HEK293 (cell line): ENCODE results near the gene ARL13A.

Experiments used
- CTCF ChIA-PET: fragments of 350-600 bp; formaldehyde crosslinking; extraction: SDS; loops from one replicate; lab custom pipeline; 2021; ENCODE audit warnings: antibody characterized with exemption; lab: Yijun Ruan, JAX
- POLR2A ChIA-PET: fragments of 300-600 bp; formaldehyde crosslinking; extraction: SDS; loops from one replicate; lab custom pipeline; 2020; ENCODE audit warnings: antibody characterized with exemption, inconsistent platforms; lab: Yijun Ruan, JAX
- H3K27ac ChIP-seq: fragments of 200-500 bp; sonication (Bioruptor generic); 2 replicates; pipeline ENCODE4 v1.5.1; 2014; ENCODE audit warnings: low read depth, low read length, control low read depth, inconsistent platforms; ENCODE audit errors: extremely low read depth
- H3K36me3 ChIP-seq, 2 experiments: fragments of 200-500 bp in 1 of 2; sonication (Bioruptor generic) in 1 of 2; 1 replicate in 1 of 2; 2 replicates in 1 of 2; pipeline ENCODE4 v1.5.1; 2014 to 2017; ENCODE audit warnings: inconsistent platforms in 2 of 2, low read length in 2 of 2; ENCODE audit not compliant: control insufficient read depth in 2 of 2, insufficient read depth in 1 of 2
- H3K4me1 ChIP-seq: fragments of 200-500 bp; sonication (Bioruptor generic); 2 replicates; pipeline ENCODE4 v1.5.1; 2014; ENCODE audit warnings: mild to moderate bottlenecking, low read length, inconsistent platforms; ENCODE audit not compliant: control insufficient read depth, insufficient read depth
- H3K4me3 ChIP-seq: 2 replicates; pipeline ENCODE4 v1.5.1; 2011; ENCODE audit warnings: low read depth, mild to moderate bottlenecking, control low read depth, low read length, moderate library complexity
- H3K9me3 ChIP-seq: fragments of 200-500 bp; sonication (Bioruptor generic); 2 replicates; pipeline ENCODE4 v1.5.1; 2014; ENCODE audit warnings: low read depth, low read length, inconsistent platforms; ENCODE audit not compliant: control insufficient read depth, insufficient read depth
- ELK4 ChIP-seq: IDR thresholded peaks from 2 replicates; pipeline ENCODE4 v1.6.1; 2011; ENCODE audit warnings: mild to moderate bottlenecking, low read depth, low read length, borderline replicate concordance
- GLI2 ChIP-seq: fragments of 450-650 bp; formaldehyde crosslinking; IDR thresholded peaks from 2 replicates; pipeline ENCODE4; 2017; ENCODE audit warnings: missing biosample characterization, missing genetic modification characterization, low read depth, borderline replicate concordance
- GLI4 ChIP-seq: fragments of 450-650 bp; formaldehyde crosslinking; IDR thresholded peaks from 2 replicates; pipeline ENCODE4 v1.5.1; 2016; ENCODE audit warnings: missing biosample characterization, missing genetic modification characterization
- MZF1 ChIP-seq: fragments of 450-650 bp; formaldehyde crosslinking; IDR thresholded peaks from 2 replicates; pipeline ENCODE4 v1.5.1; 2017; ENCODE audit warnings: missing biosample characterization, missing genetic modification characterization, borderline replicate concordance
- SETDB1 ChIP-seq: IDR thresholded peaks from one replicate; pipeline ENCODE4 v1.6.1; 2017; ENCODE audit warnings: mild to moderate bottlenecking, low read length, moderate library complexity, mixed read lengths; ENCODE audit not compliant: insufficient read length
- WT1 ChIP-seq: fragments of 450-650 bp; formaldehyde crosslinking; IDR thresholded peaks from 2 replicates; pipeline ENCODE4 v1.5.1; 2016; ENCODE audit warnings: missing biosample characterization, missing genetic modification characterization
- YY1 ChIP-seq: fragments of 450-650 bp; formaldehyde crosslinking; IDR thresholded peaks from 2 replicates; pipeline ENCODE4 v1.5.1; 2018; ENCODE audit warnings: missing biosample characterization, missing genetic modification characterization
- ZBTB21 ChIP-seq: fragments of 450-650 bp; formaldehyde crosslinking; IDR thresholded peaks from 2 replicates; pipeline ENCODE4 v1.5.1; 2017; ENCODE audit warnings: missing biosample characterization, missing genetic modification characterization
- ZBTB26 ChIP-seq: fragments of 450-650 bp; formaldehyde crosslinking; optimal IDR thresholded peaks from 2 replicates; pipeline ENCODE3; 2016; ENCODE audit warnings: missing biosample characterization, mild to moderate bottlenecking, missing genetic modification characterization
- ZBTB44 ChIP-seq: fragments of 450-650 bp; IDR thresholded peaks from 2 replicates; pipeline ENCODE4 v1.5.1; 2018; ENCODE audit warnings: missing biosample characterization, mild to moderate bottlenecking, missing genetic modification characterization
- ZBTB6 ChIP-seq: fragments of 450-650 bp; formaldehyde crosslinking; IDR thresholded peaks from 2 replicates; pipeline ENCODE4 v1.5.1; 2017; ENCODE audit warnings: missing biosample characterization, missing genetic modification characterization
- ZFHX2 ChIP-seq: fragments of 450-650 bp; formaldehyde crosslinking; conservative IDR thresholded peaks from 2 replicates; pipeline ENCODE4 v1.5.1; 2016; ENCODE audit warnings: missing biosample characterization, missing genetic modification characterization
- ZFP37 ChIP-seq: fragments of 450-650 bp; formaldehyde crosslinking; IDR thresholded peaks from 2 replicates; pipeline ENCODE4 v1.5.1; 2016; ENCODE audit warnings: missing biosample characterization, missing genetic modification characterization
- ZNF146 ChIP-seq: fragments of 450-650 bp; formaldehyde crosslinking; IDR thresholded peaks from 2 replicates; pipeline ENCODE4 v1.5.1; 2016; ENCODE audit warnings: missing biosample characterization, missing genetic modification characterization
- ZNF16 ChIP-seq: fragments of 450-650 bp; formaldehyde crosslinking; IDR thresholded peaks from 2 replicates; pipeline ENCODE4 v1.5.1; 2016; ENCODE audit warnings: low read depth, missing biosample characterization, missing genetic modification characterization
- ZNF202 ChIP-seq: fragments of 450-650 bp; formaldehyde crosslinking; IDR thresholded peaks from 2 replicates; pipeline ENCODE4 v1.5.1; 2016; ENCODE audit warnings: missing biosample characterization, missing genetic modification characterization, borderline replicate concordance
- ZNF23 ChIP-seq: fragments of 450-650 bp; formaldehyde crosslinking; IDR thresholded peaks from 2 replicates; pipeline ENCODE4 v1.5.1; 2016; ENCODE audit warnings: missing biosample characterization, missing genetic modification characterization, borderline replicate concordance
- ZNF366 ChIP-seq: fragments of 450-650 bp; formaldehyde crosslinking; conservative IDR thresholded peaks from 2 replicates; pipeline ENCODE4 v1.5.1; 2016; ENCODE audit warnings: missing biosample characterization, missing genetic modification characterization
- ZNF416 ChIP-seq: fragments of 450-650 bp; formaldehyde crosslinking; IDR thresholded peaks from 2 replicates; pipeline ENCODE4 v1.5.1; 2016; ENCODE audit warnings: missing biosample characterization, missing genetic modification characterization
- ZNF513 ChIP-seq: fragments of 450-650 bp; IDR thresholded peaks from 2 replicates; pipeline ENCODE4 v1.5.1; 2018; ENCODE audit warnings: missing biosample characterization, missing genetic modification characterization
- ZNF580 ChIP-seq: fragments of 450-650 bp; formaldehyde crosslinking; IDR thresholded peaks from 2 replicates; pipeline ENCODE4 v1.5.1; 2016; ENCODE audit warnings: missing biosample characterization, missing genetic modification characterization
- ZNF585B ChIP-seq: fragments of 450-650 bp; formaldehyde crosslinking; IDR thresholded peaks from 2 replicates; pipeline ENCODE4 v1.5.1; 2016; ENCODE audit warnings: missing biosample characterization, missing genetic modification characterization
- ZNF692 ChIP-seq: fragments of 450-650 bp; formaldehyde crosslinking; IDR thresholded peaks from 2 replicates; pipeline ENCODE4 v1.5.1; 2016; ENCODE audit warnings: missing biosample characterization, missing genetic modification characterization
- ZNF747 ChIP-seq: fragments of 450-650 bp; formaldehyde crosslinking; IDR thresholded peaks from 2 replicates; pipeline ENCODE4 v1.5.1; 2016; ENCODE audit warnings: missing biosample characterization, missing genetic modification characterization
- ZNF76 ChIP-seq: fragments of 450-650 bp; formaldehyde crosslinking; IDR thresholded peaks from 2 replicates; pipeline ENCODE4; 2016; ENCODE audit warnings: low read depth, missing biosample characterization, missing genetic modification characterization, borderline replicate concordance
- ZNF837 ChIP-seq: fragments of 450-650 bp; formaldehyde crosslinking; IDR thresholded peaks from 2 replicates; pipeline ENCODE4 v1.5.1; 2016; ENCODE audit warnings: missing biosample characterization, missing genetic modification characterization
- ZSCAN4 ChIP-seq: fragments of 450-650 bp; formaldehyde crosslinking; IDR thresholded peaks from 2 replicates; pipeline ENCODE4 v1.5.1; 2017; ENCODE audit warnings: missing biosample characterization, missing genetic modification characterization

The ARL13A gene

GRCh38 chrX:100969936-100970335 lies 428 bp downstream of the ARL13A start:
- no peak for TF ChIP-seq WT1 (tag by site-specific recombination)
- TF ChIP-seq ZNF585B (tag by site-specific recombination) = no peak
- TF ChIP-seq ELK4 = no peak
- TF ChIP-seq ZNF692 (tag by site-specific recombination) = no peak
- TF ChIP-seq GLI2 (tag by site-specific recombination) = no peak
- TF ChIP-seq ZNF747 (tag by site-specific recombination) = no peak
- no peak for TF ChIP-seq ZNF416
- TF ChIP-seq ZBTB21 (tag by site-specific recombination) = no peak
- TF ChIP-seq ZNF146 = no peak
- no peak for TF ChIP-seq ZBTB26 (tag by site-specific recombination)
- TF ChIP-seq SETDB1 = no peak

GRCh38 chrX:100973411-100973810 lies 3.9 kb downstream of the ARL13A start:
- no peaks in the 10 kb centered on the region for H3K4me1 ChIP-seq
- no peaks in the 10 kb centered on the region for H3K36me3 ChIP-seq
- H3K27ac ChIP-seq = no peak overlapping the region
- no peak overlapping the region for H3K4me3 ChIP-seq
- CTCF ChIA-PET = no interaction called here
- no peaks in the 10 kb centered on the region for H3K9me3 ChIP-seq
- POLR2A ChIA-PET = no interaction called here
- TF ChIP-seq ZNF513 (tag by site-specific recombination) (no peak), YY1 (tag by site-specific recombination) (no peak), MZF1 (tag by site-specific recombination) (no peak), ZNF837 (tag by site-specific recombination) (no peak), ZNF580 (tag by site-specific recombination) (no peak), GLI4 (tag by site-specific recombination) (no peak), ZNF202 (tag by site-specific recombination) (no peak), ZNF16 (tag by site-specific recombination) (no peak), ZFP37 (no peak), ZNF76 (no peak), ZFHX2 (tag by site-specific recombination) (no peak), ZBTB6 (tag by site-specific recombination) (no peak), ZNF23 (tag by site-specific recombination) (no peak), ZSCAN4 (tag by site-specific recombination) (no peak), ZNF366 (no peak), ZBTB44 (no peak)

More at GRCh38 chrX:100969936-100970335, 428 bp downstream of the ARL13A start:
- ChIA-PET CTCF (no interaction called here), POLR2A (no interaction called here)
- no peak overlapping the region for H3K4me3 ChIP-seq
- no peak overlapping the region for H3K27ac ChIP-seq
- no peaks in the 10 kb centered on the region for H3K36me3 ChIP-seq
- no peaks in the 10 kb centered on the region for H3K4me1 ChIP-seq
- H3K9me3 ChIP-seq = no peaks in the 10 kb centered on the region
